T-helper 2 cell treated with Interferon-gamma antibody and Interleukin-4, amounts not matched to agents 100 ng/mL and 5 ng/mL, for 36 hours (primary cell): ENCODE data around the gene PSMC3IP. TPM values are rescaled to one million over a fixed set of nuclear protein-coding genes. Genes with fewer than 3 reads are reported as not detected.

Experiments
- intact Hi-C: fragments of 100-400 bp; cut with micrococcal nuclease; formaldehyde crosslinking; loops from one replicate; pipeline ENCODE4 v1.15.1; 2023
- total RNA-seq: library from RNA; stranded (reverse); gene quantifications from 2 replicates; pipeline ENCODE4 v1.2.3, GENCODE V29; 2022

Gene PSMC3IP
- total RNA-seq, 1 donor from 2014 or later: 17.7 TPM

- intact Hi-C loops: no loop called here
Observed at GRCh38 chr17:42586514-42587230, 9.1 kb upstream of the PSMC3IP start.

DNA sequence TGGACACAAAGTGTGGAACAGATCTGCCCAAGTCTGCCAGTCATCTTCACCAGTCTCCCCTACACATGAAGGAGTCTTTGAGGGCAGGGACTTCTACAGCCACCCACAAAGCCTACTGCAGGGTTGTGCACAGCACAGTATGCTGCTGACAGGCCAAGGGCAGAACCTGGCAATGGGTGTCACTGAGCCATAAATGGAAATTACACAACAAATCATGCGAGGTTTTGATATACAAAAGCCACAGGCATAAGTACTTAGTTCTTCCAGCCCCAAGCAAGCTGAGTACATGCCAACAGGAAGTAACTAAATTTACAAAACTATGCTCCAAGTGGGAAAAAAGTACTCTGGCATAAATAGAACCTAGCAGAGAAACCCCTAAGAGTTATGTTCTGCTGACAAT lies 7.8 kb upstream of the PSMC3IP start:
- intact Hi-C loops: no loop called here

GRCh38 chr17:42584880-42585279 lies 7.4 kb upstream of the PSMC3IP start:
- intact Hi-C loops: no loop called here

- intact Hi-C loops: no loop called here
Observed at GRCh38 chr17:42581744-42582270, 4.3 kb upstream of the PSMC3IP start.

- intact Hi-C loops: no loop called here
Observed at GRCh38 chr17:42579794-42580551, 2.4 kb upstream of the PSMC3IP start.

- intact Hi-C loops: loop anchor here (1.0 kb wide), 3 partner anchors 31 to 185 kb away; partner anchors contain the start of genes RETREG3 and TUBG1
Observed at GRCh38 chr17:42578282-42578869, 847 bp upstream of the PSMC3IP start.

DNA sequence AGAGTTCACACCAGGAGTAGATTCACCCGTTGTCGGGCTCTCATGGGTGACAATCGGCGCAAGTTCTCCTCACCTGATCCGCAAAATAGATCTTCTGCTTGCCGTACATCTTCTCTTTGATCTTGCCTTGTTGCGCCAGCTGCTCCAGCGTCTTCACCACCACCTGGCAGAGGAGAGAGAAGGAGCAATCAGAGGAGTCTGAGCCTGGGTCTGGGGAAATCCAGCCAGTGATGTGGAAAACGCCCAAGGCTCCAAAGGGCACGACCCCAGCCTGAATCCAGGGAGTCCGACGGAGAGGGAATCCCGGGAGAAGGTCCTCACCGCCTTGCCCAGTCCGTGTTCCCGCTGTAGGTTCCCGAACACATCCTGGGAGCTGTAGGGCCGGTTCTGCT lies 393 bp downstream of the PSMC3IP start:
- intact Hi-C loops: loop anchor here (1.0 to 2.0 kb wide), 2 partner anchors 10 to 14 kb away; partner anchors contain the start of genes COASY and MLX

DNA sequence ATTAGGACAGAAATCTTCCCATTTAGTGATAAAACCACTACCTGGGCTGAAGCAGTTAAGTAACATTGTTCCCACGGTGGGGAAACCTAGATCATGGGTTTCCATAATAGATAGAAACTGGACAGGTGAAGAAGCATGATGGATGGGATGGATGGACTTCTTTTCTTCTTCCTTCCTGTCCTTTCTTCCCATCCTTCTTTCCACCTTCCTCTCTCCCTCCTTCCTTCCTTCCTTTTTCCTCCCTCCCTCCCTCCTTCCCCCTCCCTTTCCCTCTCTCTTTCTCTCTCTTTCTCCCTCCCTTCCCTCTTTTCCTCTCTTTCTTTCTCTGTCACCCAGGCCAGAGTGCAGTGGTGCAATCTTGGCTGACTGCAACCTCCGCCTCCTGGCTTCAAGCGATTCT lies 3.1 kb downstream of the PSMC3IP start:
- intact Hi-C loops: no loop called here

GRCh38 chr17:42573095-42573494 lies 4.4 kb downstream of the PSMC3IP start:
- intact Hi-C loops: no loop called here

GRCh38 chr17:42571435-42572225 lies 5.9 kb downstream of the PSMC3IP start:
- intact Hi-C loops: no loop called here

DNA sequence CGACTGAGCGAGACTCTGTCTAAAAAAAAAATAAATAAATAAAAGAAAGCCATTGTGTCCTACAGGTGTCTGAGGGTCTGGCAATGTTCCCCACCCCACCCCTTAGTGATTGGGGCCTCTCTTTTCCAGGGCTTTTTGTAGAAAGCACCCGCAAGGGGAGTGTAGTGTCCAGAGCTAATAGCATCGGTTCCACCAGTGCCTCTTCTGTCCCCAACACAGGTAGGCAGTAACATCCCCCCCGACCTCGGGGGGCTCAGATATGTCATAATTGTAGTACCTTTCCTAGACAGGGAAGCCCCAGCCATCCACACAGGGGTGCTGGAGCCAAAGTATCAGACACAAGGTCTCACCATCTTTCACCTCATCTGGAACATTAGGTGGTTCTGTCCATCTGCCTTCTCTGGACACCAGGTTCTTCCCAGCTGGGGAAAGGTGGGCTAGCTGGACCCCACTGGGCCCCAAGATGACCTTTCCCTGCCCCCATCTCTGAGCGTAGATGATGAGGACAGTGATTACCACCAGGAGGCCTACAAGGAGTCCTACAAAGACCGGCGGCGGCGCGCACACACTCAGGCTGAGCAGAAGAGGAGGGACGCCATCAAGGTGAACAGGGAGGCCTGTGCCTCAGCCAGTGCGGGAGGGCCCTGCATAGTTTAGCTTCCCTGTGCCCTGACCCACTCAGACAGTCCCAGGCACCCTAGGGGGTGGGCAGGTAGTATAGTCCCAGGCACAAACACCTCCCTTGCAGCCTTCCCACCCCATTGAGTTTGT lies 9.0 kb downstream of the PSMC3IP start:
- intact Hi-C loops: no loop called here

- intact Hi-C loops: loop anchor here (1.0 kb wide), 2 partner anchors 10 to 431 kb away; partner anchors contain the start of genes PSMC3IP and RPL27
Observed at GRCh38 chr17:42566883-42567573, 10.5 kb downstream of the PSMC3IP start, which contains the start of gene MLX. Gene MLX (plus strand): TSS chr17:42567100. CDS start chr17:42567125, 25 bp downstream.

DNA sequence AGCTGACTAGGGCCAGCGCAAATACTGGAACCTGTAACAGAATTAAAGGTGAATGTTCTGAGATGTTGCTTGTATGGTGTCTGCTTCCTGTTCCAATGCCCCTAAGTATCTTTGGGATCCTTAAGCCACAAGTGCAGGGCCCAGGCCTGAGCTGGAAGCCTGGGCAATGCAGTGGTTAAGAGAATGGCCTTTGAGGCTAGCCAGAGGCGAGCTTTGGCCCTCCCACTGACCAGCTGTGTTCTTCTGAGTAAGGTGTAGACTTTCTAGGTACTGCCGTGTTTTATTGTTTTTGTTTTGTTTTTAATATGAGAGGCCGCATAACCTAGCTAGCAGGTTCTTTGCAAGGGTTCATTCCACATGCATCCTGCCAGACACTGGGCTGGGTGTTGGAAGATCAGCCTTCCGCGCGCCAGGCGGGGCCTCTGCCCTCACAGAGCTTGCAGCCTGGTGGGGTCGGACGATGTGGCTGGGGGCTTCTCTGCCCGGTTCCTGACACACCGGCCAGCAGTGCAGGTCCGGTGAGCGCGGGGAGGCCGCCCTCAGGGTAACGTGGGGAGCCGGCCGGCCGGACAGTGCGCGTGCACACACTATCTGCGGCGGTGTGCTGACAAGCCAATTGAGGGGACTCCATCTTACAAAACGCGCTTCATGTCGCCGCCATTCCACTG lies 11.2 kb downstream of the PSMC3IP start:
- intact Hi-C loops: no loop called here

GRCh38 chr17:42565523-42566214 lies 11.9 kb downstream of the PSMC3IP start:
- intact Hi-C loops: no loop called here

DNA sequence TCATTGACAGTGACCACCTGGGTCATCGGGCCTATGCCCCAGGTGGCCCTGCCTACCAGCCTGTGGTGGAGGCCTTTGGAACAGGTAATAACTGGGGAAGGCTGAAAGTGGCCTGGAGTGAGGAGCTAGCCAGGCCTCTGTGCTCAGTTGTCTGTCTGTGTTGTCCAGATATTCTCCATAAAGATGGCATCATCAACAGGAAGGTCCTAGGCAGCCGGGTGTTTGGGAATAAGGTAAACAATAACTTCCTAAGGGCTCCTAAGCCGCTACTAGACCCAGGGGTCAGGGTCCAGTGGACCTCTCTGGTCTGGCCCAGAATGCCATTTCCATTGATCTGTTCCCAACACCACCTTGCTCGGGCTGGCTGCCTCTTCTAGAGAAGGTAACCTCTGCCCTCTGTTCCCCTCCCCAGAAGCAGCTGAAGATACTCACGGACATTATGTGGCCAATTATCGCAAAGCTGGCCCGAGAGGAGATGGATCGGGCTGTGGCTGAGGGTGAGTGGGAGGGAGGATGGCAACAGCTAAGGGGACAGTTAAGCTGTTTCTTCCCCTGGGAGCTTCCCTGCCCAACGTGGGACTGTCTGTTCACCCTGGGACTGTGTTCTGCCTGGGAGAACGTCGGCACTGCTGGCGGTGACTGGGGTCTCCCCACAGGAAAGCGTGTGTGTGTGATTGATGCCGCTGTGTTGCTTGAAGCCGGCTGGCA lies 12.6 kb downstream of the PSMC3IP start:
- intact Hi-C loops: no loop called here

DNA sequence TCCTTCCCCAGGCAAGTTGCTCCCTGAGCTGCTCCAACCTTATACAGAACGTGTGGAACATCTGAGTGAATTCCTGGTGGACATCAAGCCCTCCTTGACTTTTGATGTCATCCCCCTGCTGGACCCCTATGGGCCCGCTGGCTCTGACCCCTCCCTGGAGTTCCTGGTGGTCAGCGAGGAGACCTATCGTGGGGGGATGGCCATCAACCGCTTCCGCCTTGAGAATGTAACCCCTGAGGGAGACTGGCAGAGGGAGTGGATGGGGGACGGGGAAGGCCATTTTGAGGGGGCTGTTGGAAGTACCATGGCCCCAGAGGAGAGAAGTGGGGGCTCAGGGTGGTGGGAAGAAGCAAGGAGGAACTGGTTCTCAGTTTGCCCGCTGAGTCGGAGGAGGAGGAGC lies 13.6 kb downstream of the PSMC3IP start:
- intact Hi-C loops: loop anchor here (2.0 kb wide), 1 partner anchor 13 kb away; the partner anchor contains the start of gene PSMC3IP

- intact Hi-C loops: loop anchor here (2.0 kb wide), 1 partner anchor 13 kb away; the partner anchor contains the start of gene PSMC3IP
Observed at GRCh38 chr17:42563543-42563942, 14.0 kb downstream of the PSMC3IP start.

DNA sequence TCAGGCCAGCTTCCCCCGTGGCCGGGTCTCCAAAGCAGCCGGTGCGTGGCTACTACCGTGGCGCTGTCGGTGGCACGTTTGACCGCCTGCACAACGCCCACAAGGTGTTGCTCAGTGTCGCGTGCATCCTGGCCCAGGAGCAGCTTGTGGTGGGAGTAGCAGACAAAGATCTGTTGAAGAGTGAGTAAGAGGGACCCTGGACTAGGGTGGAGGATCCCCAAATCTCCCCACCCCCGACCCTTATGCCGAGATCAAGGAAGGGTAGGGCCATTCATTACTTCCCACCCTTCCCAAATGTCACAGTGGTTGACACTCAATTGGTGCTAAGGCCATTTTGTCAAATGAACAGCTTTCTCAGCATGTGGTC lies 14.4 kb downstream of the PSMC3IP start:
- intact Hi-C loops: loop anchor here (2.0 kb wide), 1 partner anchor 14 kb away; the partner anchor contains the start of gene PSMC3IP
